WTC11 (cell line): ENCODE measurements around the gene TCEAL9.

ENCODE experiments used
- CREM ChIP-seq: sonication (generic); formaldehyde crosslinking; IDR thresholded peaks from 2 replicates; pipeline ENCODE4 v1.8.1; 2022; ENCODE audit warnings: mild to moderate bottlenecking, missing genetic modification reagents, moderate library complexity
- ESRRA ChIP-seq: sonication (generic); formaldehyde crosslinking; IDR thresholded peaks from 2 replicates; pipeline ENCODE4 v1.8.1; 2022; ENCODE audit warnings: mild to moderate bottlenecking, missing genetic modification reagents, borderline replicate concordance
- SMAD4 ChIP-seq: sonication (generic); formaldehyde crosslinking; IDR thresholded peaks from 2 replicates; pipeline ENCODE4 v1.8.0; 2022; ENCODE audit warnings: mild to moderate bottlenecking, missing genetic modification reagents
- TF ChIP-seq, protein P1 (sequence below): sonication (generic); formaldehyde crosslinking; IDR thresholded peaks from 2 replicates; pipeline ENCODE4 v1.8.0; 2022; ENCODE audit warnings: mild to moderate bottlenecking, missing genetic modification reagents
- TF ChIP-seq, protein P2 (sequence below): fragments of 200-600 bp; IDR thresholded peaks from 2 replicates; pipeline ENCODE4 v1.8.0; 2022; ENCODE audit warnings: antibody characterized with exemption

GRCh38 chrX:103311399-103311780 is 44.9 kb upstream of the TCEAL9 start:
- TF ChIP-seq ESRRA (CRISPR knock-in tag): no peak
- no peak for TF ChIP-seq CREM (CRISPR knock-in tag)
- no peak for TF ChIP-seq SMAD4 (CRISPR knock-in tag)
- TF ChIP-seq, protein P1, sequence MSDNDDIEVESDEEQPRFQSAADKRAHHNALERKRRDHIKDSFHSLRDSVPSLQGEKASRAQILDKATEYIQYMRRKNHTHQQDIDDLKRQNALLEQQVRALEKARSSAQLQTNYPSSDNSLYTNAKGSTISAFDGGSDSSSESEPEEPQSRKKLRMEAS (CRISPR knock-in tag): no peak
- TF ChIP-seq, protein P2, sequence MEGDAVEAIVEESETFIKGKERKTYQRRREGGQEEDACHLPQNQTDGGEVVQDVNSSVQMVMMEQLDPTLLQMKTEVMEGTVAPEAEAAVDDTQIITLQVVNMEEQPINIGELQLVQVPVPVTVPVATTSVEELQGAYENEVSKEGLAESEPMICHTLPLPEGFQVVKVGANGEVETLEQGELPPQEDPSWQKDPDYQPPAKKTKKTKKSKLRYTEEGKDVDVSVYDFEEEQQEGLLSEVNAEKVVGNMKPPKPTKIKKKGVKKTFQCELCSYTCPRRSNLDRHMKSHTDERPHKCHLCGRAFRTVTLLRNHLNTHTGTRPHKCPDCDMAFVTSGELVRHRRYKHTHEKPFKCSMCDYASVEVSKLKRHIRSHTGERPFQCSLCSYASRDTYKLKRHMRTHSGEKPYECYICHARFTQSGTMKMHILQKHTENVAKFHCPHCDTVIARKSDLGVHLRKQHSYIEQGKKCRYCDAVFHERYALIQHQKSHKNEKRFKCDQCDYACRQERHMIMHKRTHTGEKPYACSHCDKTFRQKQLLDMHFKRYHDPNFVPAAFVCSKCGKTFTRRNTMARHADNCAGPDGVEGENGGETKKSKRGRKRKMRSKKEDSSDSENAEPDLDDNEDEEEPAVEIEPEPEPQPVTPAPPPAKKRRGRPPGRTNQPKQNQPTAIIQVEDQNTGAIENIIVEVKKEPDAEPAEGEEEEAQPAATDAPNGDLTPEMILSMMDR: no peak
